MCF 10A (cell line): ENCODE measurements around the gene TTLL9. TPM values are rescaled to one million over a fixed set of nuclear protein-coding genes. Genes with fewer than 3 reads are reported as not detected.

Experiments used
- BruUV-seq: library from RNA; stranded (reverse); fragments of 400-500 nt; replicated peaks from 2 replicates; lab custom pipeline; 2021; lab: Mats Ljungman, UMichigan
- CTCF ChIA-PET: fragments of 300-600 bp; sonication (Branson Sonifier 250); formaldehyde crosslinking; extraction: SDS; loops from one replicate; lab custom pipeline; 2021; ENCODE audit warnings: antibody characterized with exemption, inconsistent platforms; lab: Yijun Ruan, JAX
- POLR2A ChIA-PET: fragments of 300-600, 350-650 bp; sonication (Branson Sonifier 250); formaldehyde crosslinking; extraction: SDS; loops from one replicate; lab custom pipeline; 2020; ENCODE audit warnings: antibody characterized with exemption, inconsistent platforms; lab: Yijun Ruan, JAX
- DNase-seq: peaks from one replicate; pipeline ENCODE4 v3.0.0-alpha.2; 2018; ENCODE audit not compliant: unreplicated experiment
- H3K27ac Mint-ChIP-seq: one replicate; pipeline ENCODE4 v1.8.0; 2022; ENCODE audit warnings: mild to moderate bottlenecking, low read depth, mixed read lengths; ENCODE audit not compliant: unreplicated experiment
- H3K27me3 Mint-ChIP-seq: one replicate; pipeline ENCODE4 v1.8.0; 2022; ENCODE audit warnings: mixed read lengths; ENCODE audit not compliant: insufficient read depth, unreplicated experiment
- H3K36me3 Mint-ChIP-seq: one replicate; pipeline ENCODE4 v1.8.0; 2022; ENCODE audit warnings: mild to moderate bottlenecking, moderate library complexity, mixed read lengths; ENCODE audit not compliant: insufficient read depth, unreplicated experiment
- H3K4me1 Mint-ChIP-seq: one replicate; pipeline ENCODE4 v1.8.0; 2022; ENCODE audit warnings: mixed read lengths; ENCODE audit not compliant: insufficient read depth, unreplicated experiment
- H3K4me3 Mint-ChIP-seq: one replicate; pipeline ENCODE4 v1.8.0; 2022; ENCODE audit warnings: mild to moderate bottlenecking, moderate library complexity, mixed read lengths; ENCODE audit not compliant: unreplicated experiment
- H3K9me3 Mint-ChIP-seq: one replicate; pipeline ENCODE4 v1.8.0; 2022; ENCODE audit warnings: mixed read lengths; ENCODE audit not compliant: unreplicated experiment
- intact Hi-C: fragments of 100-400 bp; cut with micrococcal nuclease; formaldehyde crosslinking; loops from 2 replicates; pipeline ENCODE4 v1.14.1; 2022
- total RNA-seq: library from RNA; stranded (reverse); gene quantifications from 2 replicates; pipeline ENCODE4 v1.2.3, GENCODE V29; 2022
- TF ChIP-seq, protein P1 (sequence below): fragments of 200-600 bp; IDR thresholded peaks from one replicate; pipeline ENCODE4 v1.8.0; 2022; ENCODE audit warnings: antibody characterized with exemption, mild to moderate bottlenecking; ENCODE audit not compliant: unreplicated experiment

Gene TTLL9
- total RNA-seq, 1 experiment from 2014 or later = 0.19 TPM

- POLR2A ChIA-PET = interaction anchor here (0.8 kb wide), 1 partner anchor 17 kb away, joined by 4 read pairs; no protein-coding TSS in a partner anchor
- intact Hi-C loops = no loop called here
- H3K9me3 Mint-ChIP-seq = no peaks in the 10 kb centered on the region
- DNase-seq = no peak
- peaks cover 70% of the 10 kb centered on the region for H3K27me3 Mint-ChIP-seq
- H3K36me3 Mint-ChIP-seq = no peaks in the 10 kb centered on the region
- no peak overlapping the region for H3K4me3 Mint-ChIP-seq
- CTCF ChIA-PET = interaction anchor here (0.7 to 8.4 kb wide), 6 partner anchors 73 to 152 kb away, joined by 3 to 200 read pairs (median 3); no protein-coding TSS in a partner anchor
- no peak overlapping the region for H3K27ac Mint-ChIP-seq
- H3K4me1 Mint-ChIP-seq = no peaks in the 10 kb centered on the region
- BruUV-seq = no TSS peak
- TF ChIP-seq, protein P1, sequence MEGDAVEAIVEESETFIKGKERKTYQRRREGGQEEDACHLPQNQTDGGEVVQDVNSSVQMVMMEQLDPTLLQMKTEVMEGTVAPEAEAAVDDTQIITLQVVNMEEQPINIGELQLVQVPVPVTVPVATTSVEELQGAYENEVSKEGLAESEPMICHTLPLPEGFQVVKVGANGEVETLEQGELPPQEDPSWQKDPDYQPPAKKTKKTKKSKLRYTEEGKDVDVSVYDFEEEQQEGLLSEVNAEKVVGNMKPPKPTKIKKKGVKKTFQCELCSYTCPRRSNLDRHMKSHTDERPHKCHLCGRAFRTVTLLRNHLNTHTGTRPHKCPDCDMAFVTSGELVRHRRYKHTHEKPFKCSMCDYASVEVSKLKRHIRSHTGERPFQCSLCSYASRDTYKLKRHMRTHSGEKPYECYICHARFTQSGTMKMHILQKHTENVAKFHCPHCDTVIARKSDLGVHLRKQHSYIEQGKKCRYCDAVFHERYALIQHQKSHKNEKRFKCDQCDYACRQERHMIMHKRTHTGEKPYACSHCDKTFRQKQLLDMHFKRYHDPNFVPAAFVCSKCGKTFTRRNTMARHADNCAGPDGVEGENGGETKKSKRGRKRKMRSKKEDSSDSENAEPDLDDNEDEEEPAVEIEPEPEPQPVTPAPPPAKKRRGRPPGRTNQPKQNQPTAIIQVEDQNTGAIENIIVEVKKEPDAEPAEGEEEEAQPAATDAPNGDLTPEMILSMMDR = no peak
Measured at GRCh38 chr20:31956556-31957526, 86.4 kb downstream of the TTLL9 start.

GRCh38 chr20:31962761-31963160, 92.3 kb downstream of the TTLL9 start:
- Mint-ChIP-seq H3K27me3 (peaks cover 95% of the 10 kb centered on the region), H3K36me3 (no peaks in the 10 kb centered on the region), H3K4me3 (no peak overlapping the region), H3K27ac (no peak overlapping the region), H3K4me1 (no peaks in the 10 kb centered on the region), H3K9me3 (no peaks in the 10 kb centered on the region)
- TF ChIP-seq, protein P1 = no peak
- POLR2A ChIA-PET = interaction anchor here (1.1 to 1.3 kb wide), 2 partner anchors 9 to 11 kb away, joined by 3 to 4 read pairs; partner anchors contain the start of gene PDRG1
- intact Hi-C loops = no loop called here
- CTCF ChIA-PET = interaction anchor here (1.5 to 4.0 kb wide), 2 partner anchors 11 to 129 kb away, joined by 5 to 44 read pairs; partner anchors contain the start of gene PDRG1
- no TSS peak for BruUV-seq
- no peak for DNase-seq

- CTCF ChIA-PET = interaction anchor here (0.6 to 4.0 kb wide), 6 partner anchors 12 to 165 kb away, joined by 3 to 44 read pairs (median 4); partner anchors contain the start of gene PDRG1
- H3K9me3 Mint-ChIP-seq = no peaks in the 10 kb centered on the region
- H3K4me3 Mint-ChIP-seq = no peak overlapping the region
- BruUV-seq = no TSS peak
- H3K4me1 Mint-ChIP-seq = no peaks in the 10 kb centered on the region
- H3K27me3 Mint-ChIP-seq = peaks cover 99% of the 10 kb centered on the region
- TF ChIP-seq, protein P1 = no peak
- POLR2A ChIA-PET = interaction anchor here (1.1 kb wide), 1 partner anchor 12 kb away, joined by 4 read pairs; the partner anchor contains the start of gene PDRG1
- no peak overlapping the region for H3K27ac Mint-ChIP-seq
- no peaks in the 10 kb centered on the region for H3K36me3 Mint-ChIP-seq
- intact Hi-C loops = no loop called here
- DNase-seq = no peak
Measured at GRCh38 chr20:31963889-31964288, 93.5 kb downstream of the TTLL9 start.
